Adrenal gland (tissue), 5 donors: Measurements from ENCODE around the gene LRRC56.

Experiments used
- POLR2A ChIP-seq, 2 donors: fragments of 450-650 bp; IDR thresholded peaks; one replicate each; pipeline ENCODE4 v1.6.1; 2017; ENCODE audit warnings: antibody characterized with exemption in 2 of 2, mild to moderate bottlenecking in 2 of 2, moderate library complexity in 1 of 2
- TF ChIP-seq, protein P1 (sequence below), 6 experiments: fragments of 450-650 bp in 4 of 6; fragments of 200-600 bp in 2 of 6; sonication (generic) in 1 of 6; IDR thresholded peaks; 1 replicate in 5 of 6; 2 replicates in 1 of 6; pipeline versions ENCODE4 v1.5.1 to v1.8.0; 2016 to 2021; ENCODE audit warnings: antibody characterized with exemption in 6 of 6, mild to moderate bottlenecking in 2 of 6, moderate library complexity in 1 of 6
- donor health status: DM: no; HTN: no; CAD: no.

GRCh38 chr11:550746-551085 is 13.4 kb downstream of the LRRC56 start:
- TF ChIP-seq, protein P1, sequence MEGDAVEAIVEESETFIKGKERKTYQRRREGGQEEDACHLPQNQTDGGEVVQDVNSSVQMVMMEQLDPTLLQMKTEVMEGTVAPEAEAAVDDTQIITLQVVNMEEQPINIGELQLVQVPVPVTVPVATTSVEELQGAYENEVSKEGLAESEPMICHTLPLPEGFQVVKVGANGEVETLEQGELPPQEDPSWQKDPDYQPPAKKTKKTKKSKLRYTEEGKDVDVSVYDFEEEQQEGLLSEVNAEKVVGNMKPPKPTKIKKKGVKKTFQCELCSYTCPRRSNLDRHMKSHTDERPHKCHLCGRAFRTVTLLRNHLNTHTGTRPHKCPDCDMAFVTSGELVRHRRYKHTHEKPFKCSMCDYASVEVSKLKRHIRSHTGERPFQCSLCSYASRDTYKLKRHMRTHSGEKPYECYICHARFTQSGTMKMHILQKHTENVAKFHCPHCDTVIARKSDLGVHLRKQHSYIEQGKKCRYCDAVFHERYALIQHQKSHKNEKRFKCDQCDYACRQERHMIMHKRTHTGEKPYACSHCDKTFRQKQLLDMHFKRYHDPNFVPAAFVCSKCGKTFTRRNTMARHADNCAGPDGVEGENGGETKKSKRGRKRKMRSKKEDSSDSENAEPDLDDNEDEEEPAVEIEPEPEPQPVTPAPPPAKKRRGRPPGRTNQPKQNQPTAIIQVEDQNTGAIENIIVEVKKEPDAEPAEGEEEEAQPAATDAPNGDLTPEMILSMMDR (IDR thresholded peaks at IDR 0.05) = no peak
- TF ChIP-seq POLR2A (IDR thresholded peaks at IDR 0.05) = no peak
